ENCODE data around the gene HNRNPA2B1.

HNRNPA2B1 gene

GRCh38 chr7:26200444-26201246 lies at the start of gene HNRNPA2B1:
Gene HNRNPA2B1, minus strand, starts transcription at chr7:26200746. Its CDS starts 169 bp downstream, at chr7:26200577.
- DNase-seq (ENCODE audit: low read depth in 3 of 3, low spot score in 1 of 3): peak; percentile 94 to 99 (median 98)

GRCh38 chr7:26250239-26250638 lies 49.7 kb upstream of the HNRNPA2B1 start:
- no peak for DNase-seq (ENCODE audit: low read depth in 3 of 3, low spot score in 1 of 3)

GRCh38 chr7:26245150-26245549 lies 44.6 kb upstream of the HNRNPA2B1 start:
- no peak for DNase-seq (ENCODE audit: low read depth in 3 of 3, low spot score in 1 of 3)

GRCh38 chr7:26238032-26238431 lies 37.5 kb upstream of the HNRNPA2B1 start:
- no peak for DNase-seq (ENCODE audit: low read depth in 3 of 3, low spot score in 1 of 3)

GRCh38 chr7:26237035-26237807 lies 36.7 kb upstream of the HNRNPA2B1 start:
- no peak for DNase-seq (ENCODE audit: low read depth in 3 of 3, low spot score in 1 of 3)

- DNase-seq (ENCODE audit: low read depth in 3 of 3, low spot score in 1 of 3): no peak
Observed at GRCh38 chr7:26233902-26234511, 33.5 kb upstream of the HNRNPA2B1 start.

- no peak for DNase-seq (ENCODE audit: low read depth in 3 of 3, low spot score in 1 of 3)
Observed at GRCh38 chr7:26227987-26228386, 27.4 kb upstream of the HNRNPA2B1 start.

GRCh38 chr7:26224359-26224758 lies 23.8 kb upstream of the HNRNPA2B1 start:
- no peak for DNase-seq (ENCODE audit: low read depth in 3 of 3, low spot score in 1 of 3)

GRCh38 chr7:26216049-26216448 lies 15.5 kb upstream of the HNRNPA2B1 start:
- no peak for DNase-seq (ENCODE audit: low read depth in 3 of 3, low spot score in 1 of 3)

- DNase-seq (ENCODE audit: low read depth in 3 of 3, low spot score in 1 of 3): no peak
Observed at GRCh38 chr7:26213807-26214515, 13.4 kb upstream of the HNRNPA2B1 start.

GRCh38 chr7:26212921-26213718 lies 12.6 kb upstream of the HNRNPA2B1 start:
- no peak for DNase-seq (ENCODE audit: low read depth in 3 of 3, low spot score in 1 of 3)

GRCh38 chr7:26208040-26208439 lies 7.5 kb upstream of the HNRNPA2B1 start:
- DNase-seq (ENCODE audit: low read depth in 3 of 3, low spot score in 1 of 3): no peak

- DNase-seq (ENCODE audit: low read depth in 3 of 3, low spot score in 1 of 3): no peak
Observed at GRCh38 chr7:26203016-26203415, 2.5 kb upstream of the HNRNPA2B1 start.

- DNase-seq (ENCODE audit: low read depth in 3 of 3, low spot score in 1 of 3): peak in 2 of 3 donors; percentile 30 to 53
Observed at GRCh38 chr7:26202019-26202990, 1.8 kb upstream of the HNRNPA2B1 start.

- DNase-seq (ENCODE audit: low read depth in 3 of 3, low spot score in 1 of 3): peak; percentile 64 to 71 (median 69)
Observed at GRCh38 chr7:26201247-26202018, 887 bp upstream of the HNRNPA2B1 start, which contains the start of gene CBX3. Gene CBX3, plus strand, starts transcription at chr7:26201745. Its CDS starts 1,254 bp downstream, at chr7:26202999.

- peak; percentile 42 to 70 (median 48) for DNase-seq (ENCODE audit: low read depth in 3 of 3, low spot score in 1 of 3)
Observed at GRCh38 chr7:26200038-26200443, 505 bp downstream of the HNRNPA2B1 start.

GRCh38 chr7:26199301-26200037 lies 1.1 kb downstream of the HNRNPA2B1 start:
- DNase-seq (ENCODE audit: low read depth in 3 of 3, low spot score in 1 of 3): peak; percentile 29 to 53 (median 29)

- no peak for DNase-seq (ENCODE audit: low read depth in 3 of 3, low spot score in 1 of 3)
Observed at GRCh38 chr7:26198781-26199169, 1.8 kb downstream of the HNRNPA2B1 start.

Measured in stimulated activated CD4-positive, alpha-beta T cell treated with anti-CD3 and anti-CD28 coated beads, TNF-alpha, amount 100 ng/mL, for 1 hour (primary cell).